Stimulated activated effector memory CD8-positive, alpha-beta T cell treated with anti-CD3 and anti-CD28 coated beads, Interleukin-12 subunit alpha, Interleukin-12 subunit beta, amount 100 ng/mL, for 72 hours (primary cell): ENCODE results near the gene PJA2.

Source experiments
- ATAC-seq: fragments of 150-1000 bp; cut with Tn5 transposase; 2 replicates; pipeline ENCODE4 v1.10.0; 2021
- DNase-seq, 2 donors: peaks; one replicate each; pipeline ENCODE4 v3.0.0; 2021 to 2022; ENCODE audit warnings: low spot score in 2 of 2
- H3K27ac Mint-ChIP-seq: one replicate; pipeline ENCODE4 v1.8.0; 2022; ENCODE audit warnings: mild to moderate bottlenecking, mixed read lengths
- H3K36me3 Mint-ChIP-seq: one replicate; pipeline ENCODE4 v1.8.0; 2022; ENCODE audit warnings: mild to moderate bottlenecking, mixed read lengths
- H3K4me1 Mint-ChIP-seq: one replicate; pipeline ENCODE4 v1.8.0; 2022; ENCODE audit warnings: mixed read lengths
- H3K4me3 Mint-ChIP-seq: one replicate; pipeline ENCODE4 v1.8.0; 2022; ENCODE audit warnings: mild to moderate bottlenecking, mixed read lengths
- H3K9me3 Mint-ChIP-seq: one replicate; pipeline ENCODE4 v1.8.0; 2022; ENCODE audit warnings: mixed read lengths

Gene PJA2

GRCh38 chr5:109345699-109346098 lies 64.1 kb downstream of the PJA2 start:
- Mint-ChIP-seq H3K4me3 (no peak overlapping the region), H3K9me3 (no peaks in the 10 kb centered on the region), H3K27ac (peak overlapping the region; percentile 9), H3K36me3 (peaks cover 61% of the 10 kb centered on the region), H3K4me1 (peaks cover 18% of the 10 kb centered on the region)
- DNase-seq (no peak), ATAC-seq (no peak)

GRCh38 chr5:109340351-109340750 lies 69.4 kb downstream of the PJA2 start:
- Mint-ChIP-seq H3K4me3 (no peak overlapping the region), H3K4me1 (no peaks in the 10 kb centered on the region), H3K27ac (peak overlapping the region; percentile 12), H3K9me3 (no peaks in the 10 kb centered on the region), H3K36me3 (peaks cover 77% of the 10 kb centered on the region)
- no peak for ATAC-seq
- DNase-seq, result no peak

GRCh38 chr5:109335114-109335513 lies 74.7 kb downstream of the PJA2 start:
- no peak overlapping the region for H3K4me3 Mint-ChIP-seq
- peaks cover 68% of the 10 kb centered on the region for H3K36me3 Mint-ChIP-seq
- H3K4me1 Mint-ChIP-seq, result no peaks in the 10 kb centered on the region
- ATAC-seq (no peak), DNase-seq (no peak)
- no peaks in the 10 kb centered on the region for H3K9me3 Mint-ChIP-seq
- H3K27ac Mint-ChIP-seq, result no peak overlapping the region

GRCh38 chr5:109334056-109334455 lies 75.7 kb downstream of the PJA2 start:
- Mint-ChIP-seq H3K27ac (no peak overlapping the region), H3K4me1 (no peaks in the 10 kb centered on the region), H3K4me3 (no peak overlapping the region), H3K9me3 (no peaks in the 10 kb centered on the region), H3K36me3 (peaks cover 62% of the 10 kb centered on the region)
- DNase-seq (no peak), ATAC-seq (no peak)

GRCh38 chr5:109329333-109330237 lies 80.2 kb downstream of the PJA2 start:
- no peak overlapping the region for H3K4me3 Mint-ChIP-seq
- H3K9me3 Mint-ChIP-seq, result no peaks in the 10 kb centered on the region
- DNase-seq (no peak), ATAC-seq (no peak)
- no peaks in the 10 kb centered on the region for H3K4me1 Mint-ChIP-seq
- H3K36me3 Mint-ChIP-seq, result peaks cover 30% of the 10 kb centered on the region
- H3K27ac Mint-ChIP-seq, result peak overlapping the region; percentile 55

- ATAC-seq (no peak), DNase-seq (no peak)
- peaks cover 22% of the 10 kb centered on the region for H3K36me3 Mint-ChIP-seq
- H3K4me3 Mint-ChIP-seq, result no peak overlapping the region
- H3K27ac Mint-ChIP-seq, result peak overlapping the region; percentile 55
- no peaks in the 10 kb centered on the region for H3K9me3 Mint-ChIP-seq
- no peaks in the 10 kb centered on the region for H3K4me1 Mint-ChIP-seq
Measured at GRCh38 chr5:109328626-109329025, 81.1 kb downstream of the PJA2 start.

GRCh38 chr5:109327570-109327969 lies 82.2 kb downstream of the PJA2 start:
- peaks cover 15% of the 10 kb centered on the region for H3K36me3 Mint-ChIP-seq
- no peaks in the 10 kb centered on the region for H3K9me3 Mint-ChIP-seq
- no peak overlapping the region for H3K27ac Mint-ChIP-seq
- no peaks in the 10 kb centered on the region for H3K4me1 Mint-ChIP-seq
- DNase-seq (no peak), ATAC-seq (no peak)
- H3K4me3 Mint-ChIP-seq, result no peak overlapping the region

- Mint-ChIP-seq H3K36me3 (peaks cover 15% of the 10 kb centered on the region), H3K4me3 (no peak overlapping the region), H3K4me1 (no peaks in the 10 kb centered on the region), H3K9me3 (no peaks in the 10 kb centered on the region), H3K27ac (no peak overlapping the region)
- no peak for DNase-seq
- ATAC-seq, result no peak
Measured at GRCh38 chr5:109326919-109327318, 82.9 kb downstream of the PJA2 start.

GRCh38 chr5:109325456-109325855 lies 84.3 kb downstream of the PJA2 start:
- no peaks in the 10 kb centered on the region for H3K4me1 Mint-ChIP-seq
- DNase-seq (no peak), ATAC-seq (no peak)
- H3K4me3 Mint-ChIP-seq, result no peak overlapping the region
- H3K27ac Mint-ChIP-seq, result no peak overlapping the region
- H3K9me3 Mint-ChIP-seq, result no peaks in the 10 kb centered on the region
- H3K36me3 Mint-ChIP-seq, result peaks cover 14% of the 10 kb centered on the region

- no peak for ATAC-seq
- DNase-seq, result no peak
- Mint-ChIP-seq H3K36me3 (peaks cover 9% of the 10 kb centered on the region), H3K9me3 (no peaks in the 10 kb centered on the region), H3K4me1 (no peaks in the 10 kb centered on the region), H3K27ac (no peak overlapping the region), H3K4me3 (no peak overlapping the region)
Measured at GRCh38 chr5:109324931-109325330, 84.8 kb downstream of the PJA2 start.

- H3K9me3 Mint-ChIP-seq, result no peaks in the 10 kb centered on the region
- H3K36me3 Mint-ChIP-seq, result peaks cover 9% of the 10 kb centered on the region
- H3K27ac Mint-ChIP-seq, result no peak overlapping the region
Measured at GRCh38 chr5:109324351-109324750, 85.4 kb downstream of the PJA2 start.

GRCh38 chr5:109322694-109323093 lies 87.1 kb downstream of the PJA2 start:
- Mint-ChIP-seq H3K4me3 (no peak overlapping the region), H3K27ac (no peak overlapping the region)

More at GRCh38 chr5:109324351-109324750, 85.4 kb downstream of the PJA2 start:
- Mint-ChIP-seq H3K4me3 (no peak overlapping the region), H3K4me1 (no peaks in the 10 kb centered on the region)
- DNase-seq (no peak), ATAC-seq (no peak)

GRCh38 chr5:109319351-109319750 lies 90.4 kb downstream of the PJA2 start:
- Mint-ChIP-seq H3K4me3 (no peak overlapping the region), H3K9me3 (no peaks in the 10 kb centered on the region), H3K27ac (no peak overlapping the region), H3K36me3 (no peaks in the 10 kb centered on the region), H3K4me1 (no peaks in the 10 kb centered on the region)
- DNase-seq, result no peak
- ATAC-seq, result no peak

More at GRCh38 chr5:109322694-109323093, 87.1 kb downstream of the PJA2 start:
- ATAC-seq (peak; percentile 31), DNase-seq (no peak)
- no peaks in the 10 kb centered on the region for H3K9me3 Mint-ChIP-seq
- no peaks in the 10 kb centered on the region for H3K4me1 Mint-ChIP-seq
- no peaks in the 10 kb centered on the region for H3K36me3 Mint-ChIP-seq

- H3K9me3 Mint-ChIP-seq, result no peaks in the 10 kb centered on the region
- DNase-seq (no peak), ATAC-seq (no peak)
- no peak overlapping the region for H3K27ac Mint-ChIP-seq
- H3K4me1 Mint-ChIP-seq, result no peaks in the 10 kb centered on the region
- H3K36me3 Mint-ChIP-seq, result no peaks in the 10 kb centered on the region
- H3K4me3 Mint-ChIP-seq, result no peak overlapping the region
Measured at GRCh38 chr5:109318455-109319108, 91.2 kb downstream of the PJA2 start.

GRCh38 chr5:109316634-109317033 lies 93.1 kb downstream of the PJA2 start:
- H3K36me3 Mint-ChIP-seq, result no peaks in the 10 kb centered on the region
- DNase-seq (no peak), ATAC-seq (peak; percentile 53)
- no peaks in the 10 kb centered on the region for H3K4me1 Mint-ChIP-seq
- H3K27ac Mint-ChIP-seq, result no peak overlapping the region
- H3K9me3 Mint-ChIP-seq, result no peaks in the 10 kb centered on the region
- no peak overlapping the region for H3K4me3 Mint-ChIP-seq

- DNase-seq, result no peak
- ATAC-seq, result peak; percentile 55
- no peaks in the 10 kb centered on the region for H3K36me3 Mint-ChIP-seq
- H3K9me3 Mint-ChIP-seq, result no peaks in the 10 kb centered on the region
- H3K4me1 Mint-ChIP-seq, result no peaks in the 10 kb centered on the region
- H3K4me3 Mint-ChIP-seq, result no peak overlapping the region
- no peak overlapping the region for H3K27ac Mint-ChIP-seq
Measured at GRCh38 chr5:109315245-109315644, 94.5 kb downstream of the PJA2 start.
